Measurements from ENCODE around the gene POLR2A.

POLR2A gene

DNA sequence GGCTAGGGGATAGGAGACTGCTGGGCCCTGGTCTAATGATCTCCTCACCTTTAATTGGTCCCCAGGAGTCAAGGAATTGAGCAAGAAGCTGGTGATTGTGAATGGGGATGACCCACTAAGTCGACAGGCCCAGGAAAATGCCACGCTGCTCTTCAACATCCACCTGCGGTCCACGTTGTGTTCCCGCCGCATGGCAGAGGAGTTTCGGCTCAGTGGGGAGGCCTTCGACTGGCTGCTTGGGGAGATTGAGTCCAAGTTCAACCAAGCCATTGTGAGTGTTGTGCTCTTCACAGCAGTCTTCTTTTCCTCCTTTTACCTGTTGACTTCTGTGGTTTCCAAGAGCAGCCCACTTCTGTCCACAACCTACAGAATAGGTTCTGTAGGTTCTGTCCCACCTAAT, 19.4 kb downstream of the POLR2A start:
- no peak for DNase-seq (ENCODE audit: low read depth)
- TF ChIP-seq, protein P1, sequence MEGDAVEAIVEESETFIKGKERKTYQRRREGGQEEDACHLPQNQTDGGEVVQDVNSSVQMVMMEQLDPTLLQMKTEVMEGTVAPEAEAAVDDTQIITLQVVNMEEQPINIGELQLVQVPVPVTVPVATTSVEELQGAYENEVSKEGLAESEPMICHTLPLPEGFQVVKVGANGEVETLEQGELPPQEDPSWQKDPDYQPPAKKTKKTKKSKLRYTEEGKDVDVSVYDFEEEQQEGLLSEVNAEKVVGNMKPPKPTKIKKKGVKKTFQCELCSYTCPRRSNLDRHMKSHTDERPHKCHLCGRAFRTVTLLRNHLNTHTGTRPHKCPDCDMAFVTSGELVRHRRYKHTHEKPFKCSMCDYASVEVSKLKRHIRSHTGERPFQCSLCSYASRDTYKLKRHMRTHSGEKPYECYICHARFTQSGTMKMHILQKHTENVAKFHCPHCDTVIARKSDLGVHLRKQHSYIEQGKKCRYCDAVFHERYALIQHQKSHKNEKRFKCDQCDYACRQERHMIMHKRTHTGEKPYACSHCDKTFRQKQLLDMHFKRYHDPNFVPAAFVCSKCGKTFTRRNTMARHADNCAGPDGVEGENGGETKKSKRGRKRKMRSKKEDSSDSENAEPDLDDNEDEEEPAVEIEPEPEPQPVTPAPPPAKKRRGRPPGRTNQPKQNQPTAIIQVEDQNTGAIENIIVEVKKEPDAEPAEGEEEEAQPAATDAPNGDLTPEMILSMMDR (conservative IDR thresholded peaks at IDR 0.05; ENCODE audit: low read depth, low read length), result no peak
- no peak overlapping the region for H3K4me3 ChIP-seq (ENCODE audit: low read length)

DNA sequence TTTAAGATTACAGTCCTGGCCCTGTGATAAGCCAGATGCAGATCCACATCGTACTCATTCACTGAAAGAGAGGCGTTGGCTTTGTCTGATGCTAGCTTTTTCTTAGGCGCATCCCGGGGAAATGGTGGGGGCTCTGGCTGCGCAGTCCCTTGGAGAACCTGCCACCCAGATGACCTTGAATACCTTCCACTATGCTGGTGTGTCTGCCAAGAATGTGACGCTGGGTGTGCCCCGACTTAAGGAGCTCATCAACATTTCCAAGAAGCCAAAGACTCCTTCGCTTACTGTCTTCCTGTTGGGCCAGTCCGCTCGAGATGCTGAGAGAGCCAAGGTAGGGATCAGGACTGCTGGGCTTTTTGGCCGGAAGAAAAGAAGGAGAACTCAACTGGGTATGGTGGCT, 24.0 kb downstream of the POLR2A start:
- no peak for DNase-seq (ENCODE audit: low read depth)
- no peak overlapping the region for H3K4me3 ChIP-seq (ENCODE audit: low read length)
- TF ChIP-seq, protein P1 (conservative IDR thresholded peaks at IDR 0.05; ENCODE audit: low read depth, low read length), result no peak

DNA sequence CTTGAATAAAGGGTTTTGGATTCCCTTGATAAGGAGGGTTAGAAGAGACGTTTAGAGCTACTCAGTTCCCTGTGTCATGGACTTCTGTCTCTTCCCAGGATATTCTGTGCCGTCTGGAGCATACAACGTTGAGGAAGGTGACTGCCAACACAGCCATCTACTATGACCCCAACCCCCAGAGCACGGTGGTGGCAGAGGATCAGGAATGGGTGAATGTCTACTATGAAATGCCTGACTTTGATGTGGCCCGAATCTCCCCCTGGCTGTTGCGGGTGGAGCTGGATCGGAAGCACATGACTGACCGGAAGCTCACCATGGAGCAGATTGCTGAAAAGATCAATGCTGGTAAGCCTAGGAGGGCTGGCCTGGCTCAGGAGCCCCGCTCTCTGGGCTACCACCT, 24.7 kb downstream of the POLR2A start:
- no peak for DNase-seq (ENCODE audit: low read depth)
- TF ChIP-seq, protein P1 (conservative IDR thresholded peaks at IDR 0.05; ENCODE audit: low read depth, low read length), result no peak
- H3K4me3 ChIP-seq (ENCODE audit: low read length), result no peak overlapping the region

DNA sequence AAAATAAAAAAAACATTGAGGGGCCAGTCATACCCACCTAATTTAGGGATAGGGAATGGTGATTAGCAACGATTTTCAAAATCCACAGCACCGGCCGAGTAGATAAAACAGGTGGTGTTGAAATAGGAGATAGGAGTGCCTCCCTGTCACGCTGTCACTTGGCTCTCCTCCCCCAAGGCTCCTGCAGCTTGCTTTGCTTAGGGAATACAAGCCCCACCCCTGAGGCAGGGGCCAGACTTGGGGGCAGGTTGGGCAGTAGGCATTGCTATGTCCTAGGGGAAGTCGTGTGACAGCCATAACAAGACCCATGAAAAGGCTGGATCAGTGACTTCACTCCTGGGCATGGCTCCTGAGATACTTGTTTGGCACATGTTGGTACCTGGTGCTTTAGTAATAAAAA, 25.8 kb downstream of the POLR2A start:
- no peak overlapping the region for H3K4me3 ChIP-seq (ENCODE audit: low read length)
- no peak for DNase-seq (ENCODE audit: low read depth)
- TF ChIP-seq, protein P1 (conservative IDR thresholded peaks at IDR 0.05; ENCODE audit: low read depth, low read length), result no peak

DNA sequence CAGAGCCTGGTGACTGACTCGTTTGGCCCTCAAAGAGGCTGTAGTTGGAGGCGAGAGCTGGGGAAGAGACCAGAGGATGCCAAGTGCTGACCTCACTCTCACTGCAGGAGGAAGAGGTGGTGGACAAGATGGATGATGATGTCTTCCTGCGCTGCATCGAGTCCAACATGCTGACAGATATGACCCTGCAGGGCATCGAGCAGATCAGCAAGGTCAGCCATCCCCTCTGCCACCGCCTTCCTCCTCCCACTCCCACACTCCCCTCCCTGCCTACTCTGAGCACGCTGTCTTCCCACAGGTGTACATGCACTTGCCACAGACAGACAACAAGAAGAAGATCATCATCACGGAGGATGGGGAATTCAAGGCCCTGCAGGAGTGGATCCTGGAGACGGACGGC, 26.9 kb downstream of the POLR2A start:
- DNase-seq (ENCODE audit: low read depth), result no peak
- TF ChIP-seq, protein P1 (conservative IDR thresholded peaks at IDR 0.05; ENCODE audit: low read depth, low read length), result no peak
- no peak overlapping the region for H3K4me3 ChIP-seq (ENCODE audit: low read length)

DNA sequence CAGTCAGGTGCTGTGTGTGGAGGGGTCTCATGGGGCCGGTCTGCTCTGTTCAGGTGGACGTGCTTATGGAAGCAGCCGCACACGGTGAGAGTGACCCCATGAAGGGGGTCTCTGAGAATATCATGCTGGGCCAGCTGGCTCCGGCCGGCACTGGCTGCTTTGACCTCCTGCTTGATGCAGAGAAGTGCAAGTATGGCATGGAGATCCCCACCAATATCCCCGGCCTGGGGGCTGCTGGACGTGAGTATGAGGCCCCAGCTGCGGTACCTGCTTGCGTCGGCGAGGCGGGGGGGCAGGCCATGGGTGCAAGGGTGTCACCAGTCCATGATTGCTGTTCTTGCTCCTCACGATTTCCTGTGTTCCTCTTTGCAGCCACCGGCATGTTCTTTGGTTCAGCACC, 27.9 kb downstream of the POLR2A start:
- no peak for DNase-seq (ENCODE audit: low read depth)
- TF ChIP-seq, protein P1 (conservative IDR thresholded peaks at IDR 0.05; ENCODE audit: low read depth, low read length), result no peak
- H3K4me3 ChIP-seq (ENCODE audit: low read length), result no peak overlapping the region

DNA sequence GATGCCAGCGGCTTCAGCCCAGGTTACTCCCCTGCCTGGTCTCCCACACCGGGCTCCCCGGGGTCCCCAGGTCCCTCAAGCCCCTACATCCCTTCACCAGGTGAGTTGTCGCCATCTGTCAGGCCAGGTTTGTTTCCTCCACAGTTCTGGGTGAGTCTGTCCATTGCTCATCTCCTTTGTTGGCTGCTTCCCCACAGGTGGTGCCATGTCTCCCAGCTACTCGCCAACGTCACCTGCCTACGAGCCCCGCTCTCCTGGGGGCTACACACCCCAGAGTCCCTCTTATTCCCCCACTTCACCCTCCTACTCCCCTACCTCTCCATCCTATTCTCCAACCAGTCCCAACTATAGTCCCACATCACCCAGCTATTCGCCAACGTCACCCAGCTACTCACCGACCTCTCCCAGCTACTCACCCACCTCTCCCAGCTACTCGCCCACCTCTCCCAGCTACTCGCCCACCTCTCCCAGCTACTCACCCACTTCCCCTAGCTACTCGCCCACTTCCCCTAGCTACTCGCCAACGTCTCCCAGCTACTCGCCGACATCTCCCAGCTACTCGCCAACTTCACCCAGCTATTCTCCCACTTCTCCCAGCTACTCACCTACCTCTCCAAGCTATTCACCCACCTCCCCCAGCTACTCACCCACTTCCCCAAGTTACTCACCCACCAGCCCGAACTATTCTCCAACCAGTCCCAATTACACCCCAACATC, 28.8 kb downstream of the POLR2A start:
- TF ChIP-seq, protein P1 (conservative IDR thresholded peaks at IDR 0.05; ENCODE audit: low read depth, low read length), result no peak
- H3K4me3 ChIP-seq (ENCODE audit: low read length), result no peak overlapping the region
- DNase-seq (ENCODE audit: low read depth), result no peak
